ENCODE data around the gene KIF3A.
A peak's percentile ranks its signal among the peaks of the same experiment; 100 is the strongest.

Gene KIF3A

DNA sequence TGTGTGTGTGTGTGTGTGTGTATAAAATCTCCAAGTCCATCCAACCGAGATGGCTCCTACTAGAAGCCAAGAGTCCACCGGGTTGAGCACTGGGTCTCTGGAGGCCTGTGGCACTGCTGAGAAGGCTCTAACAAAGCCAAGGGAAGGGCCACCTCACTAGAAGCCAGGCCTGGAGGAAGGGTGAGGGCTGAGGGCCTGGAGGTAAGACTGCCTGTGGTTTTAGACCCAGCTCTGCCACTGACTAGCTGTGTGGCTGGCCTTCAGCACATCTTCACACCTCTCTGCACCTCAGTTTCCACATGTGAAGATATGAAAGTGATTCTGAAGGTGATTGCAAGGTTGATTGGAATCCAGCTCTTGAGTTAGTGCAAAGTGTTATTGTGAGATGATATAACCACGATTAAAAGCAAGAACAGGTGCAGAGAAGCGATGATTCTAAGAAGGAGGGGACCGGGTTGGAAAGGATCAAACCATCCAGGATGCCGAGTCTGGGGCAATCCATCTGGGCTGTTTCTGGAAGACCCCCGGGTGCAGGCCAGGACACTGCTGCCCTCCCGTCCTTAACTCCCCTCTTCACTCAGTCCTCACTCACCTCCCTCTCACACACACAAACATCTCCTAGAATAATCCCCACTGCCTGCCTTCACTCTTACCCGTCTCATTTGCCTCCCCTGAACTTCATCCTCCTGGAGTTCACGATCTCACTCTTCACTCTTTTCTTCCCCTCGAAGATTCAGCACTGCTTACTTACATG lies 61.2 kb downstream of the KIF3A start:
- DNase-seq: no peak

DNA sequence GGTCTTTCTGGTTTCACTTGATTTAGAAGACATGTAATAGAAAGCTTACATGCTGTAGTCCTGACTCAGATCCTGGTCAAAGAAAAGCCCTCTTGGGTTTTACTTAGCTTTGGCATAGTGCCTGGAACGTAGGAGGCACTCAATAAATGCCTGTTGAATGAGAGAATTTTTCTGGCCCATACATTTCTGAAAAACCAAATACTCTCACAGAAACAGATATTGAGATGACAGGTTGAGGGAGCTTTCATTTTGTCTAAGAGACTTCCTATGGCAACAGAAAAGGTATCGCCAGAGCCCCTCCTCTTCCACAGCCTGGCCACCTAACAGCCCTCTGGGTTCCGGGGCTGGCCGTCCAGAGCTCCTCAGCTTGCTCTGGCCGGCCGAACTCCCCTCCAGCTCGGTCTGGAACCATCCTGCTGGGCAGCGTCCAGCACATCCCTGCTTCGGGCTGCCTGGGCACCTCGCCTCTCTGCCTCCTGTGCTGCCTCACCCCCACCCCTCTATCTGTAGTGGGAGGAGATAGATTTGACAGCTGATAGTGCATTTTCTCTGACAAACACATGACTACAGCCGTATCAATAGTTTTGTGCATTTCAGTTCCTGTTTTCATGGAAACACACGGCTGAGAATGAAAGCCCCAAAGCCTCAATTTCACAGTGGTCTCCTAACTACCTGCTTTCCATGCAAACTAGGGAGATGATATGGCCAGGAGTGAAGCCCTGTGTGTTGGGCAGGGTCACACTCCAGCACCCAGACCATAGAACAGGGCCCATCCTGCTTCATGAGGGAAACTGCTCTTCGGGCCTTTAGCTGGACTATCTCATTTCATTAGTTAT lies 62.5 kb downstream of the KIF3A start:
- DNase-seq: no peak

DNA sequence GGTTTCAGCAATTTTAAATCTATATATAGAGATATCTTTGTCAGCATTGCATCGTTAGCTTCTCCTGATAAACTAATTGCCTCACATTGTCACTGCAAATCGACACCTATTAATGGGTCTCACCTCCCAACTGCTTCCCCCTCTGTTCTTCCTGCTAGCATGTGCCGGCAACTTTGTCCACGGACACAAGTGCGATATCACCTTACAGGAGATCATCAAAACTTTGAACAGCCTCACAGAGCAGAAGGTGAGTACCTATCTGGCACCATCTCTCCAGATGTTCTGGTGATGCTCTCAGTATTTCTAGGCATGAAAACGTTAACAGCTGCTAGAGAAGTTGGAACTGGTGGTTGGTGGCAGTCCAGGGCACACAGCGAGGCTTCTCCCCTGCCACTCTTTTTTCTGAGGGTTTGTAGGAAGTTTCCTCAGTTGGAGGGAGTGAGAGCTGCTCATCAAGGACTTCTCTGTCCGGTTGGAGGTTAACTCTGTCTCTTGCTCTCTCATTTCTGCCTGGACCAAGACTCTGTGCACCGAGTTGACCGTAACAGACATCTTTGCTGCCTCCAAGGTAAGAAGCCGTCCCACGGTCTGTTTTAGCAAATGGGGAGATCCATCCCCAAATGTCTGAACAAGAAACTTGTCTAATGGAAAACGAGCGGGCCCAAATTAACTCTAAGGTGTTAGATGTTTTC lies 63.3 kb downstream of the KIF3A start, which contains the start of gene IL4:
Gene IL4 (plus strand): TSS at position 51 of the 692 bp plus-strand sequence. CDS start 62 bp downstream, at position 113.
- no peak for DNase-seq

DNA sequence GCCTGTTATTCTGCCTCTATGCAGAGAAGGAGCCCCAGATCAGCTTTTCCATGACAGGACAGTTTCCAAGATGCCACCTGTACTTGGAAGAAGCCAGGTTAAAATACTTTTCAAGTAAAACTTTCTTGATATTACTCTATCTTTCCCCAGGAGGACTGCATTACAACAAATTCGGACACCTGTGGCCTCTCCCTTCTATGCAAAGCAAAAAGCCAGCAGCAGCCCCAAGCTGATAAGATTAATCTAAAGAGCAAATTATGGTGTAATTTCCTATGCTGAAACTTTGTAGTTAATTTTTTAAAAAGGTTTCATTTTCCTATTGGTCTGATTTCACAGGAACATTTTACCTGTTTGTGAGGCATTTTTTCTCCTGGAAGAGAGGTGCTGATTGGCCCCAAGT lies 63.9 kb downstream of the KIF3A start:
- DNase-seq: no peak

GRCh38 chr5:132671000-132671399 lies 66.3 kb downstream of the KIF3A start:
- DNase-seq: no peak

GRCh38 chr5:132669966-132670882 lies 67.1 kb downstream of the KIF3A start:
- no peak for DNase-seq

DNA sequence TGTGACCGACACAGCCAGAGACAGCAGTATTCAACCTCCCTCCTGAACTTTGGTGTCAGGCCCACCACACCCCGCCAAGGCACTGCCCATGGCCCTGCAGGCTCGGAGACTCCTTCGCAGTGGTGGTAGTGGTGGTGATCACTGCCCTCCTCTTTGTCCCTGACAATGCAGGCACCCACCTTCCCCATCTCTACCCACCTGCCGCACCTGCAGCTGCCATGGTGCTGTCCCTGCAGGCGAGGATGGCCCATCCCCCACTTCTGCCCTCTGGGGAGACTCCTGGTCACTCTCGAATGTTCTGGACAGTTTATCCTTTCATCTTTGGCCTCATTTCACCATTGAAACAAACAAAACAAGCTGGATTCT lies 67.9 kb downstream of the KIF3A start:
- DNase-seq: no peak

DNA sequence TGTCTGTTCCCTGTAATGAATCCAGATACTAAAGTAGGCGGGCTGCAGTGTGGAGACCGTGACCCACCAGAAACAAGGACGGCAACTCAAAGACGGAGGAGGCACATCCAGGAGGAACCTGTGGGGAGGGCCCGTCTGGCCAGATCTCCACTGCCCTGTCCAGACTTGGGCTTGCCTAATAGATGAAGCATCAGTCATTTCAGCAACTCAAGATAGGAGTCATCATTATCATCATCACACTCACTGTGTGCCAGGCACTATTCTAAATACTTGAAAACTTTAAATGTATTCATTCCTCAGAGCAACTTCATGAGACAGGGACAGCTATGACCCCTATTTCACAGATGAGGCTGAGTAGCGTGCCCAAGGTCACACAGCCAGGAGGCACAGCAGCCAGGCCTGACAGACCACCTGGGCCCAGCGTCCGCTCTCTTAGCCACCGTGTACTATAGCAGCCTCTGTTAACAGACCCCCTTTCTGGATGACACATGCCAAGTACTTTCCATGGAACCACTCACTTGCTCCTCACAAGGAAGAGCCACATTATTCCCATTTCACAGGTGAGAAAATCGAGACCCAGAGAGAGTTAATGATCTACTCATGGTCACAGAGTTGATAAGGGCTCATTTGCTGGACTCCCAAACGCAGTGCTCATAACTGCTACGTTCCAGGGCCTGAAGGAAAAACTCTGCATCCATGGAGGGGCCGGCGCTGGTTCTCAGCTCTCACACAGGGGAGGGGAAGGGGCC lies 68.5 kb downstream of the KIF3A start:
- DNase-seq: no peak

- no peak for DNase-seq
These were observed 69.3 kb downstream of the KIF3A start for GRCh38 chr5:132667761-132668705.

DNA sequence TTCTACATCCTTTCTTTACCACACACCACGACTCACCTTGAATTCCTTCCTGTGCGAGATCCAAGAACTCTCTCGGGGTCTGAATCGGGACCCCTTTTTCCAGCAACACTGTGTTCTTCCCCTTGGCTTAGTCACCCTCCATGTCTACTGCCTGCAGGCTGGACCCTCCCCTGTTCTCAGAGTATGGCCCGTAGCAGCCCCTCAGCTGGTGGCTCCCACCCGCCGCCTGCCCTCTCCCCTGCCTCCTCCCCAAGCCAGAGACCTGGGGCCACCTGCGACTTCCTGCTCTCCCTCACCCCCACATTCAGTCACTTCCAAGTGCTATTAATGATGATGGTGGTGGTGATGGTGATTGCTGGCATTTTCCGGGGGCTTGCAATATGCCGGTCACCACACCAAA lies 70.0 kb downstream of the KIF3A start:
- DNase-seq: no peak

DNA sequence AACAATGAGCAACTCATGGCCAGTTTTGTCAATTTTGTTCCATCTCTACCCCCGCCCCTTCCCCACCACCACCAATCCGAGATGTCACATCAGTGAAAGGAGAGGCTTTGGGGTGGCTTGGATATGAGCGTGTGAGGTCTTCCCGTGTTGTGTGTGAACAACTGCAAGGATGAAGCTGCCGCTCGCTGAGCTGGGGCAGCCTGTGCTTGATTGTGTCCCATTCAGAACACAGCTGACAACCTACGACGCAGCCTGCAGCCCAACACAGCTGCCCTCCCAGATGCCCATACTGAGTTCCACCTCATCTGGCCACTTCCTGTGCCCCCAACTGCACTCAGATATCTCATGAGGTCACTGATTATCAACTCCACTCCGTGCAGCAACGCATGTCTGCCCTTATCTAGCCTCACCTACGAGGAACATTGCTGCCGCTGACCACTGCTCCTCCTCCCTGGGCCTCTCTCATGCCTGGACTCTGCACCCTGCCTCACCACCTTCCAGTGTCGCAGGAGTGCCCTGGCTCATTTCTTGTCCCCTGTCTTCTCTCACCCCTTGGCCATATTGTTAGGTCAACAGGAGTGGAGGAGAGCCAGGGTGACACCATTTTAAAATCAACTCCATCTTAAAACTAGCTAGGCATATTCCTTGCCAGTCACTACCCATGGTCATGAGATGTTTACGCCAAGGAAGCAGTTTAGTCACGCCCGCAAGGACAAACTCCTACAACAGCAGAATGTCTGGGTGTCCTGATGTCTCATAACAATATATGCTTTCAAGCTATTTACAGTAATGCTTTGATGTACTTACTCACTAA lies 70.8 kb downstream of the KIF3A start:
- no peak for DNase-seq

- DNase-seq: no peak
These were observed 71.7 kb downstream of the KIF3A start for GRCh38 chr5:132665574-132666080.

DNA sequence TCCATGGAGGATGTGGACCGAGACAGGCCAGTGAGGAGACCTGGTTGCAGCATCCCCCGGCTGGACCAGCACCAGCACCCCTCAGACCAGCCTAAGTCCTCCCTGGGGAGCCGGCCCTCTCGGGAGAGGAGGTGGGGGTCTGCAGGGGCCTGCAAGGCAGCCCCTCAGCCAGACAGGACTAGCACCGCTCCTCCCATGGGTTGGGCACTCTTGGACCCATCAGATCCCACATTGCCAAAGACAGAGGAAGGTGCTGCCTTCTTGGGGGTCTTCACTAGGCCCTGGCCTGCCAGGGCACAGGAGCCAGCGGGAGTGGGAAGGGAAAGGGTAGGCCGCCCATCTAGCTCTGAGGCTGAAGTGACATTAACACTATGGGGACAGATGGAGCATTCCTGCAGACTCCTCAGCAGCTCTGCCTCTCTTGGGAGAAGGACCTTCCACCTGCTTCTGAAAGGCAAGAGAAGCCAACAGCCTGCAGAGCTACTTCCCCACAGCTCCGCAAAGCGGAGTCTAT lies 72.6 kb downstream of the KIF3A start:
- no peak for DNase-seq

DNA sequence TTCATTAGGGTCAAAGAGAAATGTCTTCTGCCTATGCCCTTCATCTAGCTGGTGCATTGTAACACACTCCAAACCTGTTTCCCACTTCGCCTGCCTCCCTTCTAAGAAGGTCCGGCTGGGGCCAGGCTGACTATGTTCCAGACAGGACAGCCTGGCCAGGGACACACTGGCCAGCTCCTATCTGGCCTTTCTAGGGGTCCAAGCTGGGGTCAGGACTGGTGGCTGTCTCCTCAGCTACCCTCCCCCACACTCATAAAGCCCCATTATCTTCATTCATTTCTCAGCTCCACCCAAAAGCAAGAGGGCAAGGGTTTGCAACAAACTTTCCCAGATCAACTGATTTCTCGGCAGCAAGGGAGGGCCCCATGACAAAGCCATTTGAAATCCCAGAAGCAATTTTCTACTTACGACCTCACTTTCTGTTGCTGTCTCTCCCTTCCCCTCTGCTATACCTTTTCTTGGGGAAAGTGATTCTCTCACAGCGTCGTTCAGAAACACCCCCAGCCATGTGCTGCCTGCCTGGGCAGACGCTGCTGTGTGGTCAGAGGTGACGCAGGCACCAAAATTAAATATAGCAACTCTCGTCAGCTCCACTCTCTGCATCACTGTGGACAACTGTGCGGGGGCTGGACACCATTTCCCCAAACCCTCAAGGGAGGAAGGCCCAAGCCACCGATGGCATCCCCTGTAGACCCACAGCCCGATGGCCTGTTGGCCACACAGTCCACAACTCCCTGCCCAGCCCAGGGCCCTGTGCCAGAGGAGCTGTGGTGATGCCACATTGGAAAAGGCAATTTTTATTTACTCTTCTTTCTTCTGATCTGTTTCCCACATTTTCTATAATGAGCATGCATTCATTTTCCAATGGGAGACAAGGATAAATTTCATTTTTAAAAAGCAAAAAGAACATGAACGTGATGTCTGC lies 73.3 kb downstream of the KIF3A start:
- no peak for DNase-seq

GRCh38 chr5:132662925-132663770 lies 74.2 kb downstream of the KIF3A start:
- peak; percentile 10 for DNase-seq

GRCh38 chr5:132662004-132662401 lies 75.3 kb downstream of the KIF3A start:
- DNase-seq: no peak
